Choroid plexus epithelial cell (primary cell): ENCODE data around the gene KCNG4.

Experiments used
- DNase-seq: peaks from one replicate; pipeline ENCODE4 v3.0.0-alpha.2; 2010; ENCODE audit warnings: low read depth
- H3K4me3 ChIP-seq: 2 replicates; pipeline ENCODE4 v1.5.1; 2011; ENCODE audit warnings: low read depth, mild to moderate bottlenecking, control low read depth, low read length, moderate library complexity
- CTCF ChIP-seq: conservative IDR thresholded peaks from 2 replicates; pipeline ENCODE4 v1.5.1; 2011; ENCODE audit warnings: low read depth, mild to moderate bottlenecking, control low read depth, inconsistent platforms, low read length, moderate library complexity

Gene KCNG4

GRCh38 chr16:84271866-84272265 is 32.1 kb upstream of the KCNG4 start:
- no peak for TF ChIP-seq CTCF
- H3K4me3 ChIP-seq = no peak overlapping the region
- no peak for DNase-seq

DNA sequence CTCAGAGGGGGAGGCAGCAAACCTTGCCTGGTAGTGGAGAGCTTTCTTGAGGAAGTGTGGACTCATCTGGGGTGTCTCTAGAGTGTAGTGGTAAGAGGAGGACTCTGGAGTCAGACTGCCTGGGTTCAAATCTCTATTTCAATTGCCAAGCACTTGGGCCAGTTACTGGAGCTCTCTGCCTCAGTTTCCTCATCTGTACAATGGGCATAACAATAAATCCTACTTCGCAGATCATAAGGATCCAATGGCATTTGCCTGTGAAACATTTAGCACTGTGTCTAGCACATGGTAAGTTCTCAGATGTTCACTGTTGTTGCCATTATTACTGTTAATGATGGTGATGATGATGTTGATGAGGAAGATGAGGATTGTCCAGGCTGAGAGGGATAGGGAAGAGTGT is 31.2 kb upstream of the KCNG4 start:
- DNase-seq = no peak
- no peak overlapping the region for H3K4me3 ChIP-seq
- no peak for TF ChIP-seq CTCF

DNA sequence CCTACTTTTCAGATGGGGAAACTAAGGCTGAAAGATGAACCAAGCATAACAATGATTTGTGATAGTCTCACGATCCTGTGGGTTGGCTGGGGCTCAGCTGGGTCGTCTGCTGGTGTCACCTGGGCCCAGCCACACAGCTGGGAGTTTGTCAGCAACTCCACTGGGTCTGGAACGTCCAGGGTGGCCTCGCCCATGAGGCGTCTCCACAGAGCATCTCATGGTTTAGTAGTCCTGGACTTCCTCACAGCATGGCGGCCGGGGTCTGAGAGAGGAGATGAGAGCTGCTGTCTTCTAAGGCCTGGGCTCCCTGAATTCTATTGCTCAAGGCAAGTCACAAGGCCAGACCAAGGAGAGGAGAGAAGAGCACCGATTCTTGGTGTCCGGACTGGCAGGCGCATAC is 30.7 kb upstream of the KCNG4 start:
- DNase-seq = no peak
- TF ChIP-seq CTCF = no peak
- no peak overlapping the region for H3K4me3 ChIP-seq

- no peak for DNase-seq
- no peak for TF ChIP-seq CTCF
- H3K4me3 ChIP-seq = no peak overlapping the region
These were observed 30.3 kb upstream of the KCNG4 start for GRCh38 chr16:84270071-84270470.

- H3K4me3 ChIP-seq = no peak overlapping the region
- no peak for DNase-seq
- no peak for TF ChIP-seq CTCF
These were observed 28.7 kb upstream of the KCNG4 start for GRCh38 chr16:84268291-84269040.

- no peak for DNase-seq
- TF ChIP-seq CTCF = no peak
- H3K4me3 ChIP-seq = no peak overlapping the region
These were observed 27.6 kb upstream of the KCNG4 start for GRCh38 chr16:84267380-84267779.

GRCh38 chr16:84266451-84266850 is 26.6 kb upstream of the KCNG4 start:
- no peak overlapping the region for H3K4me3 ChIP-seq
- TF ChIP-seq CTCF = no peak
- peak; percentile 77 for DNase-seq
